Inflammatory macrophage treated with lipopolysaccharide for 4 hours (primary cell): ENCODE data around the gene NCKIPSD.
"Not testable (repeated sequence)": the region's sequence is repeated elsewhere in the genome, so short reads cannot be mapped to it uniquely, and the experiment has no call there.

Source experiments
- DNase-seq: peaks from one replicate; pipeline ENCODE4 v3.0.0-alpha.2; 2020

NCKIPSD gene

DNA sequence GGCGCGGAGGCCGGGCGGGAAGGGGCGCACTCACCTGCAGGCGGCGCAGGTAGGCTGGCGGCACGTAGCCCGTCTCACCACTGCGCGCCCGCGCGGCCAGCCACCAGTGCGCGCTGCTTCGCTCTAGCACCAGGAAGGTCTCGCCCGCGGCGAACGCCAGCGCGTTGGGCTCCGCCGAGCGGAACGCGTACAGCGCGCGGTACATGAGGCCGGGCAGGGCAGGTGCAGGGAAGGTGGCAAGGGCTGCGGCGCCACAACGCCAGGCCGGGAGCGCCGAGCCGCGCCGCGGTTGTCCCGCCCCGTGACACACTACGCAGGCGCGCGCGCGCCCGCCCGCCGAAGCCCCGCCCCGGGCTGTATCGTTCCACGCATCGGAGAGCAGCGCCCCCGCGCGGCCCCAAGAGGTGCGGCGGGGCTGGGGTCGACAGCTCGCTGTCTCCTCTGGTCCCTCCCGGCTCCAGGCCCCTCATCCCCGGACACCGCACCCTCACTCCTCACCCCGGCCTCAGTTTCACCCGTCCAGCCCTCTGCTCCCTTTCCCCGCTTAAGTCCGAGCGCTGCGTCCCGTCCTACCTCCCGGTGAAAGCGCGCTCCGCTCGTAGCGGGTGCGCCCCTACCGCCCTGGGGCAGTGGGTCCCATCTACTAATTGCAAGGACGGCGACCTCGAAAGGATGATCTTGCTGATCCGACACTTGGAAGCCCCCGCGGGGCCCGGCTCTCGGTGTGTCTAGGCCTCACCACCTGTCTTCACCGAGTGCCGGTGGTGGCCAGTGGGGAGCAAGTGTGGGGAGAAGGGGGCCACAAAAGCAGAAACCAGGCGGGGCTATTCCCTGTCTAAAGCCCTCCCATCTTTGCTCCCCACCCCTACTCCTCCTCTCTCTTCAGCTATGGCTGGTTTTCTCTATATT, at the start of gene NCKIPSD:
NCKIPSD (minus strand) TSS at position 313 of the 909 bp plus-strand sequence; CDS start at position 205, 108 bp downstream.
- peak; percentile 89 for DNase-seq

GRCh38 chr3:48735075-48735767, 49.5 kb upstream of the NCKIPSD start:
- peak; percentile 22 for DNase-seq

DNA sequence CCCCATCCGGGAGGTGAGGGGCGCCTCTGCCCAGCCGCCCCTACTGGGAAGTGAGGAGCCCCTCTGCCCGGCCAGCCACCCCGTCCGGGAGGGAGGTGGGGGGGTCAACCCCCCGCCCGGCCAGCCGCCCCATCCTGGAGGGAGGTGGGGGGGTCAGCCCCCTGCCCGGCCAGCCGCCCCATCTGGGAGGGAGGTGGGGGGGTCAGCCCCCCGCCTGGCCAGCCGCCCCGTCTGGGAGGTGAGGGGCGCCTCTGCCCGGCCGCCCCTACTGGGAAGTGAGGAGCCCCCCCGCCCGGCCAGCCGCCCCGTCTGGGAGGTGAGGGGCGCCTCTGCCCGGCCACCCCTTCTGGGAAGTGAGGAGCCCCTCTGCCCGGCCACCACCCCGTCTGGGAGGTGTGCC, 48.8 kb upstream of the NCKIPSD start:
- not testable (repeated sequence) for DNase-seq

DNA sequence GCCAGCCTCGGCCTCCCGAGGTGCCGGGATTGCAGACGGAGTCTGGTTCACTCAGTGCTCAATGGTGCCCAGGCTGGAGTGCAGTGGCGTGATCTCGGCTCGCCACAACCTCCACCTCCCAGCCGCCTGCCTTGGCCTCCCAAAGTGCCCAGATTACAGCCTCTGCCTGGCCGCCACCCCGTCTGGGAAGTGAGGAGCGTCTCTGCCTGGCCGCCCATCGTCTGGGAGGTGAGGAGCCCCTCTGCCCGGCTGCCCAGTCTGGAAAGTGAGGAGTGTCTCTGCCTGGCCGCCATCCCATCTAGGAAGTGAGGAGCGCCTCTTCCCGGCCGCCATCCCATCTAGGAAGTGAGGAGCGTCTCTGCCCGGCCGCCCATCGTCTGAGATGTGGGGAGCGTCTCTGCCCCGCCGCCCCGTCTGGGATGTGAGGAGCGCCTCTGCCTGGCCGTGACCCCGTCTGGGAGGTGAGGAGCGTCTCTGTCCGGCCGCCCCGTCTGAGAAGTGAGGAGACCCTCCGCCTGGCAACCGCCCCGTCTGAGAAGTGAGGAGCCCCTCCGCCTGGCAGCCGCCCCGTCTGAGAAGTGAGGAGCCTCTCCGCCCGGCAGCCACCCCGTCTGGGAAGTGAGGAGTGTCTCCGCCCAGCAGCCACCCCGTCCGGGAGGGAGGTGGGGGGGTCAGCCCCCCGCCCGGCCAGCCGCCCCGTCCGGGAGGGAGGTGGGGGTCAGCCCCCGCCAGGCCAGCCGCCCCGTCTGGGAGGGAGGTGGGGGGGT, 48.2 kb upstream of the NCKIPSD start:
- not testable (repeated sequence) for DNase-seq

GRCh38 chr3:48727511-48727910, 41.8 kb upstream of the NCKIPSD start:
- no peak for DNase-seq

DNA sequence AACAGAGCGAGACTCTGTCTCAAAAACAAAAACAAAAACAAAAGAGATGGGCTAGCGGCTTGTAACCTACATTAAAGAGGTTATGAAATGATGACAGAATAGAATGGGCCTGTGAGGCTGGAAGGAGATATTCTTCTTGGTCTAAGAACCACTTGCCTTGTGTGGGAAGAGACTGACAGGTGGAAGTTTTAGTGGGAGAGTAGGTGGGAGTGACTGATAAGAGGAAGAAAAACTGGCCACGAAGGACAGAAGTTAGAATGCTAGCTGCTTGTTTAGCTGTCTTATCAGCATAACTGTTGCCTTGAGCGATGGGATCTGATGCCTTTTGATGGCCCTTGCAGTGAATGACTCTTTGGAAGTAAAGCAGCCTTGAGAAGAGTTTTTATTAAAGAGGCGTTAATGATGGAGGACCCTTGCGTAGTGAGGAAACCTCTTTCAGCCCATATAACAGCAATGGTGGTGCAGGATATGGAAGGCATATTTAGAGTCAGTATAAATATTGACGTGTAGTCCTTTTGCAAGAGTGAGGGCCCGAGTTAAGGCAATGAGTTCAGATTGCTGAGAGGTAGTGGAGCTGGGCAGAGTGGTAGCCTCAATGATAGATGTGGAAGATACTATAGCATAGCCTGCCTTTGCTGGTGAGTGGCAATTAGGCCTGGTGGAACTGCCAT, 39.6 kb upstream of the NCKIPSD start:
- DNase-seq = not testable (repeated sequence)

- DNase-seq = no peak
Measured at GRCh38 chr3:48723725-48724124, 38.0 kb upstream of the NCKIPSD start.

GRCh38 chr3:48723293-48723692, 37.6 kb upstream of the NCKIPSD start:
- DNase-seq = not testable (repeated sequence)

DNA sequence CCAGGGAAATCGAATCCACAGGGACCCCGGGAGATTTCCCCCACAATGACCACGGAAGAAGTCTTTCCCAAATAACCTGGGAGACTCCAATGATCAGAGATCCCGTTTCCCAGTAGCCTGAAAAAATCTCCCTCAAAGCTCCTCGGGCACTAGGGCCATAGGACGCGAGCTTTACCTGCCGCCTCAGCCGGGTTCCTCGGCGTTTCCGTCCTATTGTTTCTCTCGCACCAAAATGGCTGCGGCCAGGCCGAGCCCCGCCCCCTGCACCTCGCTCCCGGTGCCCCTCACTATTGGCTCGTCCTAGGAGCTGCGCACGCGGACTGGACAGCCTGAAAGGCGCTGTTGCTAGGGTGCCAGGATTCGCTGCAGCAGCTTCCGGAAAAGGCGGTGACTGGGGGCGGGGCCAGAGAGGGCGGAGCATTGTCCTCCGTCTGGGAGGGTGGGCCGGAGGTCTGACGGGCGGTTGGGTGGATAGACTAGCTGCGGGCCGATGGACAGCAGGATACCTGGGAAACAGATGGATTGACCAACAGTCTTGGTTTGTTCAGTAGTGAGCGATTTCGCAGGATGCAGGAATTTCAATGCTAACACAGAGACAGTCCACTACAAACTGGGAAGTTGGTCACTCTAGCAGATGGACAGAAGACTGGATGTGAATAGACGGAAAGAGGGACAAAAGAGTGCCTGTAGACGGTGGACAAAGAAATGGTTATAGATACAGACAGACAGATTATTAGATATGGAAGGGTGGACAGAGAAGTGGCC, 31.4 kb upstream of the NCKIPSD start, which contains the start of gene IP6K2:
IP6K2 (minus strand) TSS at position 240 of the 765 bp plus-strand sequence. CDS start 21,930 bp downstream, outside the sequence.
- DNase-seq = peak; percentile 99

DNA sequence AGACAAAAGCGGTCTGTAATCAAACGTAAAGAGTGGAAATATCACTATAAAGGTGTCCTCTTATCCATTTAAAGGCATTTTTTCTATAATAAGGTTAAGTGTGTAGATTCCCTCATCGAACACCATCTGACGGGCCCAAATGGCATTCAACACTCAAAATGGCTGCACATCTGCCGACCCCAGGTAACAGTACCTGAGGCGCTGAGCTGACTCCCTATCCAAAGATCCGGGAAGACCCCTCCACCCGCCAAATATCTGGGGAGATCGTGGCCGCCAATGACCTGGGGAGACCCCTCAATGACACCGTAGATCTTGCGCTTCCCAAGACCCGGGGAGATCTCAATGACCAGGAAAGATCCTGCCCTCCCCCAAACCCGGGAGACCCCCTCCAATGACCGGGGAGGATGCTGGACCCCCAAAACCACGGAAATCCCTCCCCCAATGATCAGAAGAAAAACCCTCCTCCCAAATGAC, 30.8 kb upstream of the NCKIPSD start:
- no peak for DNase-seq

DNA sequence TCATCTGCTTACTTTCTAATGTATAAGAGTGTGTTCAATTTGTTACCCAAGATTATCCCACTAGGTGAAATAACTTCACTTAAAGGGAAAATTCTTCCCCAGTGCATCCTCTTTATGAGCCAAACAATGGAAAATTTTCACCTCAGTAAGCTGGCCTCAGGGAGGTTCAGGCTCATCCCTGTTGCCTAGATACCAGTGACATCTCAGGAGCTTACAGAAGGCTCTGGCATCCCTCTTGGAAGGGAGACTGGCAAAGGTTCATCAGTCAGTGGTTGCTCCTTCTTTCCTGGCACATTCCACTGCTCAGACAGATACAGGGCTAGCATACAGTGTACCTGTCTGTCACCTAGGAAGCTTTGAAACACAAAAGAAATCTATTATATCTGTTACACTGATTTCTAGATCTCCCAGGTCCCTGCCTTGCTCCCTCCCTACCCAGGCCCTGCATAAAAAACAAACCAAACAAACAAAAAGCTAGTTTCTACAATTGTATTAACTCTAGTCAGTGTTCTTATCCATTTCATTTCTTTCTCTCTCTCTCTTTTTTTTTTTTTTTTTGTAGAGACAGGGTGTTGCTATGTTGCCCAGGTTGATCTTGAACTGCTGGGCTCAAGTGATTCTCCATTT, 29.6 kb upstream of the NCKIPSD start:
- DNase-seq = no peak

GRCh38 chr3:48711727-48712126, 26.0 kb upstream of the NCKIPSD start:
- no peak for DNase-seq

GRCh38 chr3:48709051-48709461, 23.3 kb upstream of the NCKIPSD start:
- DNase-seq = no peak

DNA sequence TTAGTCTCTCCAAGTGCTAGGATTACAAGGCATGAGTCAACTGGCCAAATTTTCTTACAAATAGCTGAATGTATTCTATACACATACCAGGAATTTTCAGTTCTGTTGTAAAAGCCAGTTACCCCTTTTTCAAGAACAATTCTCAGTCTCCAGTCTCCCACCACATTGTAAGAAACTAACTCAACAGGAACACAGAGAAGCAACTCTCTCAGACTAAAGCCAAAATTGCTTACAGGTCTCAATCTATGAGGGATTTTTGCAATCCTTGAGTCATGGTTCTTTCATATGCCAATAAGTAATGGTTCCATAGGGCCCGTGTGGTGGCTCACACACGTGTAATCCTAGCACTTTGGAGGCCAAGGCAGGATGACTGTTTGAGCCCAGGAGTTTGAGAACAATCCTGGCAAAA, 22.8 kb upstream of the NCKIPSD start:
- peak; percentile 35 for DNase-seq

DNA sequence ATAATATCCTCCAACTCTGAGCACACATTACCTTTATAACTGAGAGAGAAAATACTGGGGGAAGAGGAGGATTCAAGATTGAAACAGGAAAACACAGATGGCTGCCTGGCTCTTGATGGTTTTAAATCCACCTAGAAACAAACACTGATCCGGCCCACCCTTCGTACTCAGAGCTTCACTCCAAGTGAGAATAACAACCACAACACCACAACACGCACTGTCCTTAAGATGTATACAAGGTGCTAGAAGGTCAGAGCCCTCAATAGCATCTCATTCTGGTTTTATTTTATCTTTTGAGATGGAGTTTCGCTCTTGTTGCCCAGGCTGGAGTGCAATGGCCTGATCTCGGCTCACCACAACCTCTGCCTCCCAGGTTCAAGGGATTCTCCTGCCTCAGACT, 21.4 kb upstream of the NCKIPSD start:
- DNase-seq = no peak

DNA sequence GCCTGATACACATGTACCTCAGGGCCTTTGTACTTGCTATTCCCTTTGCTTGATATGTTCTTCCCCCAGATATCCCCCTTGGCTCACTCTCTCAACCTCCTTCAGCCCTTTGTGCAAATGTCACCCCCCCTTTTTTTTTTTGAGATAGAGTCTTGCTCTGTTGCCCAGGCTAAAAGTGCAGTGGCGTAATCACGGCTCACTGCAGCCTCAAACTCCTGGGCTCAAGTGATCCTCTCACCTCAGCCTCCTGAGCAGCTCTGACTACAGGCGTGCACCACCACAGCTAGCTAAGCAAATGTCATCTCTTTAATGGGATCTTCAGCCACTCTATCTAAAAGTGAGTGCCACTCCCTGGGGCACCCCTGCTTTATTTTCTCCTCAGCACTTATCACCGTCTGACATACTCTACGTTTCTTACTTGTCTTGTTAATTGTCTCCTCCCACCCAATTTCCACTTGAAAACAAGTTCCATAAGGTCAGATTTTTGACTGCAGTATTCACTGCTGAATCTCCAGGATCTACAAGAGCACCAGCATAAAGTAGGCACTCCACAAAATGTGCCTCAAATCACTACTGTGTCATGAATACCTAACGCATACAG, 16.7 kb upstream of the NCKIPSD start:
- no peak for DNase-seq

DNA sequence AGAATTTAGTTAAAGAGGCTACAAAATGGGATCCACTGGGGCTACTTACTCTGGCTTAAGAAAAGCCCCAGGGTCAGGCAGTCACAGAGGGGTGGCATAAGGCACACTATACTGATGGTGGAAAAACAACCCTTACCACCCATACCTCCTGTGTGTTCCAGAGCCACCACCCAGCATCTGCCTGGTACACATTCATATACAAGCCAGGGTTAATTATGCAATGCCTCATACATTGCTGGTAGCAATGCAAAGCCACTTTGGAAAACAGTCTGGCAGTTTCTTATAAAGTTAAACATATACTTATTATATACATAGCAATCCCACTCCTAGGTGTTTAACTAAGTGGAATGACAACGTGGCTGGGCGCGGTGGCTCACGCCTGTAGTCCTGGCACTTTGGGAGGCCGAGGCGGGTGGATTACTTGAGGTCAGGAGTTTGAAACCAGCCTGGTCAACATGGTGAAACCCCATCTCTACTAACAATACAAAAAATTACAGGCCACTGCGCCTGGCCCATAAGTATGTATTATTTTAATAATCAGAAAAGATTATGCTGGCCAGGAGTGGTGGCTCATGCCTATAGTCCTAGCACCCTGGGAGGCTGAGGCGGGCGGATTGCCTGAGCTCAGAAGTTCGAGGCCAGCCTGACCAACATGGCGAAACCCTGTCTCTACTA, 15.2 kb upstream of the NCKIPSD start:
- DNase-seq = no peak

- DNase-seq = no peak
Measured at GRCh38 chr3:48698891-48699290, 13.2 kb upstream of the NCKIPSD start.

GRCh38 chr3:48697952-48698351, 12.2 kb upstream of the NCKIPSD start:
- no peak for DNase-seq

DNA sequence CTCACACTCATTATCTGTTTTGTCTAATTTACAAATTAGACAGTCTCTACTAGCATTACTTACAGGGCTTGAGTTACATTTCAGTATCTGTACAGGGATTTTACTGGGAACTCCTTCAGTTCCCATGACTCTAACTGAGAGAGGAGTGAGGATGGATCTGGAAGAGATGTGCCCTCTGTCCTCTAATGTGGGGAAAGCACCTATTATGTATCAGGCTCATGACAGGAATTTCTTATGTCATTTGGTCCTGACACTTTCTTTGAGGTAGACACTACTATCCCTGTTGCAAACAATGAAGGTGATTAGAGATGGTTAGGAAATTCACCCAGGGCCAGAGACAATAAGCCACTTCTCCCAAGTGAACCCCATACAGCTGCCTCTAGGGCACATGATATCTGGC, 10.9 kb upstream of the NCKIPSD start:
- DNase-seq = no peak
